HepG2 (cell line): ENCODE data around the gene HRG. TPM values are rescaled to one million over a fixed set of nuclear protein-coding genes. Genes with fewer than 3 reads are reported as not detected.

Experiments
- KLF13 ChIP-seq: sonication (generic); formaldehyde crosslinking; IDR thresholded peaks from 2 replicates; pipeline ENCODE4 v1.4.0; 2020; ENCODE audit warnings: mild to moderate bottlenecking, missing genetic modification reagents
- MED1 ChIP-seq: sonication (generic); formaldehyde crosslinking; IDR thresholded peaks from 2 replicates; pipeline ENCODE4 v1.4.0; 2020; ENCODE audit warnings: missing genetic modification reagents
- PHF20 ChIP-seq: sonication (generic); formaldehyde crosslinking; IDR thresholded peaks from 2 replicates; pipeline ENCODE4 v1.5.0; 2020; ENCODE audit warnings: mild to moderate bottlenecking, missing genetic modification reagents
- RXRB ChIP-seq: IDR thresholded peaks from 2 replicates; pipeline ENCODE4 v1.6.1; 2016; ENCODE audit warnings: borderline replicate concordance, missing genetic modification reagents, missing compliant biosample characterization
- SIN3B ChIP-seq: fragments of 150-350 bp; IDR thresholded peaks from 2 replicates; pipeline ENCODE4 v1.6.1; 2014; ENCODE audit warnings: low read length
- ZBTB1 ChIP-seq: sonication (generic); formaldehyde crosslinking; IDR thresholded peaks from 2 replicates; pipeline ENCODE4 v1.4.0; 2020; ENCODE audit warnings: missing genetic modification reagents, borderline replicate concordance
- ZNF207 ChIP-seq: fragments of 450-650 bp; IDR thresholded peaks from 2 replicates; pipeline ENCODE4 v1.6.1; 2016; ENCODE audit warnings: antibody characterized with exemption, borderline replicate concordance
- ZNF251 ChIP-seq: sonication (generic); formaldehyde crosslinking; IDR thresholded peaks from 2 replicates; pipeline ENCODE4 v1.9.0; 2021; ENCODE audit warnings: mild to moderate bottlenecking, missing genetic modification reagents
- ZNF430 ChIP-seq: sonication (generic); formaldehyde crosslinking; IDR thresholded peaks from 2 replicates; pipeline ENCODE4 v1.9.0; 2021; ENCODE audit warnings: mild to moderate bottlenecking, missing genetic modification reagents
- ZNF547 ChIP-seq: sonication (generic); formaldehyde crosslinking; IDR thresholded peaks from 2 replicates; pipeline ENCODE4 v1.5.1; 2020; ENCODE audit warnings: mild to moderate bottlenecking, missing genetic modification reagents
- ZNF646 ChIP-seq: sonication (generic); formaldehyde crosslinking; IDR thresholded peaks from 2 replicates; pipeline ENCODE4 v1.9.0; 2021; ENCODE audit warnings: mild to moderate bottlenecking, missing genetic modification reagents
- ZNF83 ChIP-seq: sonication (generic); formaldehyde crosslinking; IDR thresholded peaks from 2 replicates; pipeline ENCODE4 v1.4.0; 2020; ENCODE audit warnings: missing genetic modification reagents, mild to moderate bottlenecking, borderline replicate concordance
- polyA plus RNA-seq, 8 experiments: library from polyadenylated mRNA; depleted of rRNA in 3 of 8; stranded (reverse) in 7 of 8; unstranded in 1 of 8; fragments of >200 nt; fragmentation: Illumina TruSeq in 4 of 8; extraction: Trizol in 4 of 8; gene quantifications; 2 replicates each; pipeline versions ENCODE4 v1.2.1 to v1.2.3, GENCODE V29; 2011 to 2016; ENCODE audit warnings: low read depth in 4 of 8, missing spikeins in 1 of 8, mixed read lengths in 1 of 8; ENCODE audit not compliant: insufficient read depth in 1 of 8
- total RNA-seq, 5 experiments: library from RNA; depleted of rRNA; stranded (reverse); fragments of >200 nt; fragmentation: Illumina TruSeq; extraction: Trizol; gene quantifications; 2 replicates each; pipeline ENCODE4 v1.2.3, GENCODE V29; 2016; ENCODE audit warnings: low read depth in 1 of 5
- TF ChIP-seq, protein P1 (sequence below): sonication (generic); formaldehyde crosslinking; IDR thresholded peaks from 2 replicates; pipeline ENCODE4 v1.4.0; 2020; ENCODE audit warnings: missing genetic modification reagents
- TF ChIP-seq, protein P2 (sequence below): IDR thresholded peaks from 2 replicates; pipeline ENCODE4 v1.6.1; 2016; ENCODE audit warnings: missing genetic modification reagents, missing compliant biosample characterization
- TF ChIP-seq, protein P3 (sequence below): sonication (generic); formaldehyde crosslinking; conservative IDR thresholded peaks from 2 replicates; pipeline ENCODE4 v1.5.0; 2020; ENCODE audit warnings: missing genetic modification reagents

The HRG gene
- total and polyA plus RNA-seq, 2 of the 13 experiments (the other 11 are each of a cell fraction or from before 2014, with no cell fraction given), result 0.09 to 0.11 TPM

DNA sequence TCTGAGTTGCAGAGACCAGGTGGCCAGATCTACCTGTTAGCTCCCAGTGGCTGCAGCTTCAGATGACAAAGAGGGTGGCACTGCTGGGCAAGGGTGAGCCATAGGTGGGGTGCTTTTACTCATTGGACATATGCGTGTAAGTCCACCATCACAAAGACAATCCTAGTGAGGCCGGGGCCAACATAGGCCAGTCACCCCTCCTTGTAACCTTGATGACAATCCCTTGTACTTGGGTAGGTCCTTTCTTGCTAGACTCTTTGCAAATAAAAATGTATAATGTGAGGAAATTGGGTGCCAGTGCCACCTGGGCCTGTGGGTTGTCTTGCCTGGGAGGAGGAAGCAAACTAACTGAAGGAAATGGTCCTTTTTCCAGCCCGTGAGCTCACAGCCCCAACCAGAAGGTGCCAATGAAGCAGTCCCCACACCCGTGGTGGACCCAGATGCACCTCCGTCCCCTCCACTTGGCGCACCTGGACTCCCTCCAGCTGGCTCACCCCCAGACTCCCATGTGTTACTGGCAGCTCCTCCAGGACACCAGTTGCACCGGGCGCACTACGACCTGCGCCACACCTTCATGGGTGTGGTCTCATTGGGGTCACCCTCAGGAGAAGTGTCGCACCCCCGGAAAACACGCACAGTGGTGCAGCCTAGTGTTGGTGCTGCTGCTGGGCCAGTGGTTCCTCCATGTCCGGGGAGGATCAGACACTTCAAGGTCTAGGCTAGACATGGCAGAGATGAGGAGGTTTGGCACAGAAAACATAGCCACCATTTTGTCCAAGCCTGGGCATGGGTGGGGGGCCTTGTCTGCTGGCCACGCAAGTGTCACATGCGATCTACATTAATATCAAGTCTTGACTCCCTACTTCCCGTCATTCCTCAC lies 45.4 kb upstream of the HRG start (continued):
- TF ChIP-seq ZNF83 (CRISPR knock-in tag) (no peak), ZNF547 (CRISPR knock-in tag) (peak; percentile 63), ZBTB1 (CRISPR knock-in tag) (no peak), SIN3B (no peak), ZNF646 (CRISPR knock-in tag) (no peak; the same call in 1 of the 2 replicates), MED1 (no peak; the same call in none of the 2 replicates), PHF20 (no peak), KLF13 (CRISPR knock-in tag) (no peak), ZNF207 (no peak), RXRB (CRISPR knock-in tag) (0 out of 2 replicates have a peak, but pooled peaks have one; percentile 30), ZNF251 (CRISPR knock-in tag) (peak; percentile 36; the same call in 1 of the 2 replicates), ZNF430 (CRISPR knock-in tag) (peak; percentile 84; the same call in 1 of the 2 replicates)
- TF ChIP-seq, protein P1, sequence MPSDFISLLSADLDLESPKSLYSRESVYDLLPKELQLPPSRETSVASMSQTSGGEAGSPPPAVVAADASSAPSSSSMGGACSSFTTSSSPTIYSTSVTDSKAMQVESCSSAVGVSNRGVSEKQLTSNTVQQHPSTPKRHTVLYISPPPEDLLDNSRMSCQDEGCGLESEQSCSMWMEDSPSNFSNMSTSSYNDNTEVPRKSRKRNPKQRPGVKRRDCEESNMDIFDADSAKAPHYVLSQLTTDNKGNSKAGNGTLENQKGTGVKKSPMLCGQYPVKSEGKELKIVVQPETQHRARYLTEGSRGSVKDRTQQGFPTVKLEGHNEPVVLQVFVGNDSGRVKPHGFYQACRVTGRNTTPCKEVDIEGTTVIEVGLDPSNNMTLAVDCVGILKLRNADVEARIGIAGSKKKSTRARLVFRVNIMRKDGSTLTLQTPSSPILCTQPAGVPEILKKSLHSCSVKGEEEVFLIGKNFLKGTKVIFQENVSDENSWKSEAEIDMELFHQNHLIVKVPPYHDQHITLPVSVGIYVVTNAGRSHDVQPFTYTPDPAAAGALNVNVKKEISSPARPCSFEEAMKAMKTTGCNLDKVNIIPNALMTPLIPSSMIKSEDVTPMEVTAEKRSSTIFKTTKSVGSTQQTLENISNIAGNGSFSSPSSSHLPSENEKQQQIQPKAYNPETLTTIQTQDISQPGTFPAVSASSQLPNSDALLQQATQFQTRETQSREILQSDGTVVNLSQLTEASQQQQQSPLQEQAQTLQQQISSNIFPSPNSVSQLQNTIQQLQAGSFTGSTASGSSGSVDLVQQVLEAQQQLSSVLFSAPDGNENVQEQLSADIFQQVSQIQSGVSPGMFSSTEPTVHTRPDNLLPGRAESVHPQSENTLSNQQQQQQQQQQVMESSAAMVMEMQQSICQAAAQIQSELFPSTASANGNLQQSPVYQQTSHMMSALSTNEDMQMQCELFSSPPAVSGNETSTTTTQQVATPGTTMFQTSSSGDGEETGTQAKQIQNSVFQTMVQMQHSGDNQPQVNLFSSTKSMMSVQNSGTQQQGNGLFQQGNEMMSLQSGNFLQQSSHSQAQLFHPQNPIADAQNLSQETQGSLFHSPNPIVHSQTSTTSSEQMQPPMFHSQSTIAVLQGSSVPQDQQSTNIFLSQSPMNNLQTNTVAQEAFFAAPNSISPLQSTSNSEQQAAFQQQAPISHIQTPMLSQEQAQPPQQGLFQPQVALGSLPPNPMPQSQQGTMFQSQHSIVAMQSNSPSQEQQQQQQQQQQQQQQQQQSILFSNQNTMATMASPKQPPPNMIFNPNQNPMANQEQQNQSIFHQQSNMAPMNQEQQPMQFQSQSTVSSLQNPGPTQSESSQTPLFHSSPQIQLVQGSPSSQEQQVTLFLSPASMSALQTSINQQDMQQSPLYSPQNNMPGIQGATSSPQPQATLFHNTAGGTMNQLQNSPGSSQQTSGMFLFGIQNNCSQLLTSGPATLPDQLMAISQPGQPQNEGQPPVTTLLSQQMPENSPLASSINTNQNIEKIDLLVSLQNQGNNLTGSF (CRISPR knock-in tag), result peak; percentile 60; the same call in 1 of the 2 replicates
- TF ChIP-seq, protein P2, sequence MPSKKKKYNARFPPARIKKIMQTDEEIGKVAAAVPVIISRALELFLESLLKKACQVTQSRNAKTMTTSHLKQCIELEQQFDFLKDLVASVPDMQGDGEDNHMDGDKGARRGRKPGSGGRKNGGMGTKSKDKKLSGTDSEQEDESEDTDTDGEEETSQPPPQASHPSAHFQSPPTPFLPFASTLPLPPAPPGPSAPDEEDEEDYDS (CRISPR knock-in tag), result no peak
- TF ChIP-seq, protein P3, sequence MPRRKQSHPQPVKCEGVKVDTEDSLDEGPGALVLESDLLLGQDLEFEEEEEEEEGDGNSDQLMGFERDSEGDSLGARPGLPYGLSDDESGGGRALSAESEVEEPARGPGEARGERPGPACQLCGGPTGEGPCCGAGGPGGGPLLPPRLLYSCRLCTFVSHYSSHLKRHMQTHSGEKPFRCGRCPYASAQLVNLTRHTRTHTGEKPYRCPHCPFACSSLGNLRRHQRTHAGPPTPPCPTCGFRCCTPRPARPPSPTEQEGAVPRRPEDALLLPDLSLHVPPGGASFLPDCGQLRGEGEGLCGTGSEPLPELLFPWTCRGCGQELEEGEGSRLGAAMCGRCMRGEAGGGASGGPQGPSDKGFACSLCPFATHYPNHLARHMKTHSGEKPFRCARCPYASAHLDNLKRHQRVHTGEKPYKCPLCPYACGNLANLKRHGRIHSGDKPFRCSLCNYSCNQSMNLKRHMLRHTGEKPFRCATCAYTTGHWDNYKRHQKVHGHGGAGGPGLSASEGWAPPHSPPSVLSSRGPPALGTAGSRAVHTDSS, result no peak
